Hepatocyte (in vitro differentiated cells): ENCODE results near the gene RANBP17.

Source experiments
- CTCF ChIP-seq: fragments of 200-600 bp; sonication (generic); IDR thresholded peaks from 2 replicates; pipeline ENCODE4 v1.5.1; 2016; ENCODE audit warnings: antibody characterized with exemption, mild to moderate bottlenecking; ENCODE audit not compliant: poor library complexity
- EZH2 ChIP-seq: fragments of 200-600 bp; sonication (generic); IDR thresholded peaks from 2 replicates; pipeline ENCODE4 v1.6.1; 2016; ENCODE audit warnings: antibody characterized with exemption, mild to moderate bottlenecking, borderline replicate concordance
- EZH2phosphoT487 ChIP-seq: fragments of 200-600 bp; sonication (generic); IDR thresholded peaks from one replicate; pipeline ENCODE4 v1.6.1; 2018; ENCODE audit warnings: antibody characterized with exemption, mild to moderate bottlenecking, low read depth, moderate library complexity; ENCODE audit not compliant: unreplicated experiment, severe bottlenecking

GRCh38 chr5:171315386-171315891 lies 453.6 kb downstream of the RANBP17 start:
- TF ChIP-seq CTCF (no peak), EZH2phosphoT487 (peak; percentile 41), EZH2 (peak; percentile 13)
